IPS-20b (cell line): Measurements from ENCODE around the gene ACTR1A.
A peak's percentile ranks its signal among the peaks of the same experiment; 100 is the strongest.

ENCODE experiments used
- H3K27ac ChIP-seq: one replicate; pipeline ENCODE4 v1.5.1; 2013; ENCODE audit warnings: low read length
- H3K27me3 ChIP-seq: 2 replicates; pipeline ENCODE4 v1.6.1; 2013; ENCODE audit warnings: mild to moderate bottlenecking, low read length, inconsistent platforms; ENCODE audit not compliant: insufficient read depth
- H3K36me3 ChIP-seq: 2 replicates; pipeline ENCODE4 v1.6.1; 2013; ENCODE audit warnings: low read depth, mild to moderate bottlenecking, inconsistent platforms, low read length, moderate library complexity; ENCODE audit not compliant: insufficient read depth
- H3K4me1 ChIP-seq: 2 replicates; pipeline ENCODE4 v1.6.1; 2013; ENCODE audit warnings: mild to moderate bottlenecking, control low read depth, inconsistent platforms, low read length, moderate library complexity; ENCODE audit not compliant: insufficient read depth
- H3K4me3 ChIP-seq: 2 replicates; pipeline ENCODE4 v1.5.1; 2013; ENCODE audit warnings: mild to moderate bottlenecking, low read length, inconsistent platforms
- H3K9ac ChIP-seq: 2 replicates; pipeline ENCODE4 v1.6.1; 2013; ENCODE audit warnings: low read depth, mild to moderate bottlenecking, inconsistent platforms, low read length, moderate library complexity
- H3K9me3 ChIP-seq: 2 replicates; pipeline ENCODE4 v1.6.1; 2013; ENCODE audit warnings: mild to moderate bottlenecking, low read depth, low read length, inconsistent platforms; ENCODE audit not compliant: insufficient read depth

The ACTR1A gene

GRCh38 chr10:102511583-102512274, 9.2 kb upstream of the ACTR1A start:
- no peak overlapping the region for H3K9ac ChIP-seq
- H3K9me3 ChIP-seq = no peaks in the 10 kb centered on the region
- no peaks in the 10 kb centered on the region for H3K4me1 ChIP-seq
- no peak overlapping the region for H3K27ac ChIP-seq
- peaks cover 39% of the 10 kb centered on the region for H3K36me3 ChIP-seq
- H3K27me3 ChIP-seq = no peaks in the 10 kb centered on the region
- no peak overlapping the region for H3K4me3 ChIP-seq

- H3K36me3 ChIP-seq = peaks cover 37% of the 10 kb centered on the region
- H3K4me1 ChIP-seq = peaks cover 5% of the 10 kb centered on the region; the same call in 1 of the 2 replicates
- peaks cover 15% of the 10 kb centered on the region for H3K27me3 ChIP-seq
- H3K4me3 ChIP-seq = no peak overlapping the region
- H3K9me3 ChIP-seq = no peaks in the 10 kb centered on the region
- H3K27ac ChIP-seq = no peak overlapping the region
- H3K9ac ChIP-seq = no peak overlapping the region
Measured at GRCh38 chr10:102509387-102509786, 6.9 kb upstream of the ACTR1A start.

- Histone ChIP-seq H3K36me3 (peaks cover 31% of the 10 kb centered on the region), H3K27me3 (peaks cover 15% of the 10 kb centered on the region), H3K9ac (no peak overlapping the region), H3K27ac (no peak overlapping the region), H3K4me1 (peaks cover 5% of the 10 kb centered on the region), H3K4me3 (no peak overlapping the region), H3K9me3 (no peaks in the 10 kb centered on the region)
Measured at GRCh38 chr10:102508506-102508905, 6.0 kb upstream of the ACTR1A start.

- Histone ChIP-seq H3K4me1 (peaks cover 5% of the 10 kb centered on the region), H3K36me3 (peaks cover 28% of the 10 kb centered on the region), H3K9ac (no peak overlapping the region), H3K27ac (no peak overlapping the region), H3K27me3 (peaks cover 15% of the 10 kb centered on the region), H3K9me3 (no peaks in the 10 kb centered on the region), H3K4me3 (no peak overlapping the region)
Measured at GRCh38 chr10:102507521-102507920, 5.0 kb upstream of the ACTR1A start.

DNA sequence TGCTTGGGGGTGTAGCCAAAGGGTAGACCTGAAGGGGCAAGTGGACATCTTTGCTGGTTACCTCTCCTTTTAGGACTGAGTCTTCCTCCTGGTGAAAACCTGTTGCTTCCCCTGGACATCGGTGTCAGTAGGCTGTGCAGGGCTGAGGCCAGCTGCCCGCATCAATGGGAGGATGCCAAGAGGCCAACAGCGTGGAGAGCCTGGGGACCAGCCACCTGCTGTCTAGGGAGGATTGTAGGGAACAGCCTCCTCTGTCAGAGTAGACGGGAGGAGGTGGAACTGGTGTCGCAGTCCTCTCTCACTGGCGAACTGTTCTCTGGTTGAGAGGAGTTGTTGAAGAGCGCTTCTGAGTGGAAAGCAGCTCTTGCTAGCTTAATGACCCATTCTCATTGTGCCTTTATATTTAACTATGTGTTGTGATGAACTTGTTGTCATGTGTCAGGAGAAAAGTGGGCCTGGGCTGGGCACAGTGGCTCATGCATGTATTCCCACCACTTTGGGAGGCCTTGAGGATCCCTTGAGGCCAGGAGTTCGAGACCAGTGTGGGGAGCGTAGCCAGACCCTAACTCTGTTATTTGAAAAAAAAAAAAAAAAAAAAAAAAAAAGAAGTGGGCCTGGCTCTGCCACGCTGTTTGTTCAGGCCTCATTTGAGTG, 3.1 kb upstream of the ACTR1A start:
- Histone ChIP-seq H3K4me1 (peaks cover 5% of the 10 kb centered on the region), H3K36me3 (peaks cover 19% of the 10 kb centered on the region), H3K27me3 (peaks cover 15% of the 10 kb centered on the region), H3K9me3 (no peaks in the 10 kb centered on the region), H3K27ac (no peak overlapping the region), H3K4me3 (peak overlapping the region; percentile 87), H3K9ac (no peak overlapping the region)

- H3K27me3 ChIP-seq = peaks cover 15% of the 10 kb centered on the region
- H3K9ac ChIP-seq = peak overlapping the region; percentile 69; the same call in 1 of the 2 replicates
- H3K4me3 ChIP-seq = peak overlapping the region; percentile 87
- H3K36me3 ChIP-seq = peaks cover 17% of the 10 kb centered on the region
- H3K27ac ChIP-seq = no peak overlapping the region
- H3K4me1 ChIP-seq = peaks cover 5% of the 10 kb centered on the region
- no peaks in the 10 kb centered on the region for H3K9me3 ChIP-seq
Measured at GRCh38 chr10:102504976-102505300, 2.4 kb upstream of the ACTR1A start.

DNA sequence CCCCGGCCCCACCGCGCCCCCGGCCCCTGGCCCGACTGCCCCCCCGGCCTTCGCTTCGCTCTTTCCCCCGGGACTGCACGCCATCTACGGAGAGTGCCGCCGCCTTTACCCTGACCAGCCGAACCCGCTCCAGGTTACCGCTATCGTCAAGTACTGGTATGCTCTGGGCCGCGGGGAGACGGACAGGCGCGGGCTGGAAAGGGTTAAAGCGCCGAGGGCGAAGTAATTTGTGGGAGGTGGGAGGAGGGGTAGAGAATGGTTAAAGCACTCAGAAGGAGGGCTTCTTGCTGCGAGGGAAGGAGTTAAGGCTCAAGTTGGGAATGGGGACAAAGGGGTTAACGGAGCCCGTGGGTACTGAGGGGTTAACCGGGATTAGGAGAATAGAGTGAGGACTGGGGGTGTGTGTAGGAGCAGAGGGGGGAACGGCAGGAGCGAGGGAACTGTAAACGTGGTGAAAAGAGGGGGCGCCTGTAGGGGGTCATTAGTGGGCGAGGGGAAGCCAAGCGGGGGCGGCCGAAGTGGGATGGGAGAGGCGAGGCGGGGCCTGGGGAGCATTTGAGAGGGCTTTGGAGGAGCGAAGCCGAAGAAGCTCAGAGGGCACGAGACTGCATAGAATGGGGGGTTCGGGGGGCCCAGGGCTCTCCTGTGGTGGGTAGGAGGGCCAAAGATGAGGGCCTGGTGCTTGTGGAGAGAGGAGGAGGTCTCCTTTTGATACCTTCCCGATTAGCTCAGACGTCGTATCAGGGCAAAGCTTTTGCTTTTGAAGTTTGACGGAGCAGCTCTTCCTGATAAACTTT, 1.9 kb upstream of the ACTR1A start:
- Histone ChIP-seq H3K27me3 (peaks cover 15% of the 10 kb centered on the region), H3K4me3 (peak overlapping the region; percentile 87), H3K27ac (no peak overlapping the region)

GRCh38 chr10:102503264-102504178, 1.0 kb upstream of the ACTR1A start, which contains the start of gene SUFU:
SUFU (plus strand) TSS chr10:102503972; CDS start chr10:102504153, 181 bp downstream.
- Histone ChIP-seq H3K36me3 (peaks cover 6% of the 10 kb centered on the region), H3K9ac (peak within 1 kb of the TSS; percentile 69), H3K9me3 (no peaks in the 10 kb centered on the region), H3K4me3 (peak within 1 kb of the TSS; percentile 90), H3K27ac (no peak within 1 kb of the TSS), H3K27me3 (peaks cover 15% of the 10 kb centered on the region), H3K4me1 (peaks cover 5% of the 10 kb centered on the region)

More for the DNA sequence above, 1.9 kb upstream of the ACTR1A start:
- H3K9ac ChIP-seq = peak overlapping the region; percentile 69
- H3K9me3 ChIP-seq = no peaks in the 10 kb centered on the region
- H3K4me1 ChIP-seq = peaks cover 5% of the 10 kb centered on the region
- H3K36me3 ChIP-seq = peaks cover 12% of the 10 kb centered on the region

GRCh38 chr10:102502029-102502336, 529 bp downstream of the ACTR1A start:
- Histone ChIP-seq H3K4me1 (peaks cover 5% of the 10 kb centered on the region), H3K4me3 (peak overlapping the region; percentile 90), H3K9ac (peak overlapping the region; percentile 92), H3K36me3 (peaks cover 4% of the 10 kb centered on the region), H3K27ac (peak overlapping the region; percentile 54), H3K9me3 (no peaks in the 10 kb centered on the region), H3K27me3 (peaks cover 15% of the 10 kb centered on the region)

DNA sequence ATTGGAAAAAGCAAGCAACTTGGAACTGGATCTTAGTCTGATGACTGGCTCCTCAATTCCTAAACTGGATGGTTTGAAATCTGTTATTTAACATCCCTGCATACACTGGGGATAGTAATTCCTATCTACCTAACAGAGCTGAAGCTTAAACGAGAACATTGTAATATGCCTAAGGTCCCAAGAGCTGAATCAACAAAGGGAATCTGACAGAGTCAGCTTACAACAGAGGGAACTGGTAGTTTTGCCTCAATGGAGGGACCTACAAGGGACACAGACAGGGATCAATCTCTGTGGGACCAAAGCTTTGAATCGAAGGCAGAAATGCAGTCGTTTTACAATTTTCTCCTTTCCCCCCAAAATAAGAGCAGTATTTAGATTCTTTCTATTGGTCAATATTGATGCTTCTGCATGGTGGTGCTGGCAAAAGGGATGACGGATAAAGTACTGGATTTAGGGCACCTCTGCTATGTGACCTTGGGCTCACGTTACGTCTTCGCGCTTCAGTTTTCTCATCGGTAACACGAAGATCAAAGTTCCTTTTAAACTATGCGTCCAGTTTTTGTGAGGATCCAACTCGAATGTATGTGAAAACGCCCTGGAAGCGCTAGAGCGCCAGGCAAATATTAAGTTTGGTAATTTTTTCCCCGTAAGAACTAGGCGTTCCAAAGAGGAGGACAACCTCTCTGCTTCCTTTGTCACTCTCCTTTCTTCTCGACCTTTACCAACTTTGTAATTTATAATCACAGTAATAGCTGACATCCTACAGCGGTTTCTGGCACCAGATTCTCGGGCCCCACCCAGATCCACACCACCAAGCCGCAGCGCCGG, 1.1 kb downstream of the ACTR1A start:
- H3K9me3 ChIP-seq = no peaks in the 10 kb centered on the region
- peak overlapping the region; percentile 90 for H3K4me3 ChIP-seq
- no peak overlapping the region for H3K27ac ChIP-seq
- peaks cover 5% of the 10 kb centered on the region for H3K4me1 ChIP-seq
- peak overlapping the region; percentile 92 for H3K9ac ChIP-seq
- H3K27me3 ChIP-seq = peaks cover 15% of the 10 kb centered on the region
- no peaks in the 10 kb centered on the region for H3K36me3 ChIP-seq
